MCF 10A (cell line): Measurements from ENCODE around the gene TBC1D9. TPM values are rescaled to one million over a fixed set of nuclear protein-coding genes. Genes with fewer than 3 reads are reported as not detected.

ENCODE experiments used
- BruUV-seq: library from RNA; stranded (reverse); fragments of 400-500 nt; replicated peaks from 2 replicates; lab custom pipeline; 2021; lab: Mats Ljungman, UMichigan
- CTCF ChIA-PET: fragments of 300-600 bp; sonication (Branson Sonifier 250); formaldehyde crosslinking; extraction: SDS; loops from one replicate; lab custom pipeline; 2021; ENCODE audit warnings: antibody characterized with exemption, inconsistent platforms; lab: Yijun Ruan, JAX
- POLR2A ChIA-PET: fragments of 300-600, 350-650 bp; sonication (Branson Sonifier 250); formaldehyde crosslinking; extraction: SDS; loops from one replicate; lab custom pipeline; 2020; ENCODE audit warnings: antibody characterized with exemption, inconsistent platforms; lab: Yijun Ruan, JAX
- DNase-seq: peaks from one replicate; pipeline ENCODE4 v3.0.0-alpha.2; 2018; ENCODE audit not compliant: unreplicated experiment
- H3K27ac Mint-ChIP-seq: one replicate; pipeline ENCODE4 v1.8.0; 2022; ENCODE audit warnings: mild to moderate bottlenecking, low read depth, mixed read lengths; ENCODE audit not compliant: unreplicated experiment
- H3K27me3 Mint-ChIP-seq: one replicate; pipeline ENCODE4 v1.8.0; 2022; ENCODE audit warnings: mixed read lengths; ENCODE audit not compliant: insufficient read depth, unreplicated experiment
- H3K36me3 Mint-ChIP-seq: one replicate; pipeline ENCODE4 v1.8.0; 2022; ENCODE audit warnings: mild to moderate bottlenecking, moderate library complexity, mixed read lengths; ENCODE audit not compliant: insufficient read depth, unreplicated experiment
- H3K4me1 Mint-ChIP-seq: one replicate; pipeline ENCODE4 v1.8.0; 2022; ENCODE audit warnings: mixed read lengths; ENCODE audit not compliant: insufficient read depth, unreplicated experiment
- H3K4me3 Mint-ChIP-seq: one replicate; pipeline ENCODE4 v1.8.0; 2022; ENCODE audit warnings: mild to moderate bottlenecking, moderate library complexity, mixed read lengths; ENCODE audit not compliant: unreplicated experiment
- H3K9me3 Mint-ChIP-seq: one replicate; pipeline ENCODE4 v1.8.0; 2022; ENCODE audit warnings: mixed read lengths; ENCODE audit not compliant: unreplicated experiment
- CTCF ChIP-seq: fragments of 200-600 bp; IDR thresholded peaks from one replicate; pipeline ENCODE4 v1.8.0; 2022; ENCODE audit warnings: antibody characterized with exemption, mild to moderate bottlenecking; ENCODE audit not compliant: unreplicated experiment
- intact Hi-C: fragments of 100-400 bp; cut with micrococcal nuclease; formaldehyde crosslinking; loops from 2 replicates; pipeline ENCODE4 v1.14.1; 2022
- total RNA-seq: library from RNA; stranded (reverse); gene quantifications from 2 replicates; pipeline ENCODE4 v1.2.3, GENCODE V29; 2022

TBC1D9 gene
- total RNA-seq, 1 experiment from 2014 or later, result 17.4 TPM

- no peaks in the 10 kb centered on the region for H3K36me3 Mint-ChIP-seq
- no peaks in the 10 kb centered on the region for H3K9me3 Mint-ChIP-seq
- intact Hi-C loops, result no loop called here
- CTCF ChIA-PET, result interaction anchor here (1.2 to 3.0 kb wide), 5 partner anchors 8 to 274 kb away, joined by 3 to 12 read pairs (median 5); no protein-coding TSS in a partner anchor
- no TSS peak for BruUV-seq
- no peak for TF ChIP-seq CTCF
- H3K27ac Mint-ChIP-seq, result no peak overlapping the region
- POLR2A ChIA-PET, result no interaction called here
- H3K4me3 Mint-ChIP-seq, result no peak overlapping the region
- DNase-seq, result no peak
- H3K27me3 Mint-ChIP-seq, result no peaks in the 10 kb centered on the region
- no peaks in the 10 kb centered on the region for H3K4me1 Mint-ChIP-seq
These were observed 153.5 kb downstream of the TBC1D9 start for GRCh38 chr4:140602714-140603113.

GRCh38 chr4:140600408-140600807 is 155.8 kb downstream of the TBC1D9 start:
- Mint-ChIP-seq H3K4me3 (no peak overlapping the region), H3K27me3 (no peaks in the 10 kb centered on the region), H3K36me3 (no peaks in the 10 kb centered on the region), H3K27ac (no peak overlapping the region), H3K4me1 (no peaks in the 10 kb centered on the region), H3K9me3 (no peaks in the 10 kb centered on the region)
- no TSS peak for BruUV-seq
- intact Hi-C loops, result no loop called here
- CTCF ChIA-PET, result interaction anchor here (0.6 to 4.6 kb wide), 3 partner anchors 8 to 240 kb away, joined by 3 to 39 read pairs (median 17); no protein-coding TSS in a partner anchor
- no peak for DNase-seq
- TF ChIP-seq CTCF, result no peak
- POLR2A ChIA-PET, result interaction anchor here (1.1 to 1.2 kb wide), 2 partner anchors 15 to 21 kb away, joined by 3 to 4 read pairs; no protein-coding TSS in a partner anchor

- H3K9me3 Mint-ChIP-seq, result no peaks in the 10 kb centered on the region
- peak; percentile 70 for TF ChIP-seq CTCF
- peak; percentile 61 for DNase-seq
- no peaks in the 10 kb centered on the region for H3K4me1 Mint-ChIP-seq
- POLR2A ChIA-PET, result interaction anchor here (0.7 to 1.5 kb wide), 3 partner anchors 13 to 256 kb away, joined by 3 read pairs; no protein-coding TSS in a partner anchor
- no peak overlapping the region for H3K4me3 Mint-ChIP-seq
- intact Hi-C loops, result loop anchor here (1.0 kb wide), 1 partner anchor 256 kb away; no protein-coding TSS in a partner anchor
- CTCF ChIA-PET, result interaction anchor here (0.5 to 2.5 kb wide), 22 partner anchors 9 to 920 kb away, joined by 3 to 35 read pairs (median 3); partner anchors contain the start of gene UCP1
- BruUV-seq, result no TSS peak
- no peak overlapping the region for H3K27ac Mint-ChIP-seq
- no peaks in the 10 kb centered on the region for H3K36me3 Mint-ChIP-seq
- H3K27me3 Mint-ChIP-seq, result peaks cover 32% of the 10 kb centered on the region
These were observed 161.1 kb downstream of the TBC1D9 start for GRCh38 chr4:140595065-140595464.

GRCh38 chr4:140584439-140584838 is 171.7 kb downstream of the TBC1D9 start:
- POLR2A ChIA-PET, result interaction anchor here (0.7 to 1.3 kb wide), 3 partner anchors 8 to 15 kb away, joined by 3 to 4 read pairs (median 3); no protein-coding TSS in a partner anchor
- no peak for TF ChIP-seq CTCF
- no peak for DNase-seq
- Mint-ChIP-seq H3K27ac (no peak overlapping the region), H3K9me3 (no peaks in the 10 kb centered on the region), H3K27me3 (peaks cover under 1% of the 10 kb centered on the region), H3K36me3 (no peaks in the 10 kb centered on the region), H3K4me1 (no peaks in the 10 kb centered on the region), H3K4me3 (no peak overlapping the region)
- CTCF ChIA-PET, result interaction anchor here (0.6 to 1.9 kb wide), 5 partner anchors 11 to 1540 kb away, joined by 3 to 7 read pairs (median 6); no protein-coding TSS in a partner anchor
- no TSS peak for BruUV-seq
- intact Hi-C loops, result no loop called here
